SK-N-SH treated with all-trans-retinoic acid at 6 μM for 48 hours (cell line): ENCODE data around the gene FKBP9.

Source experiments
- OSR1 ChIP-seq: fragments of 250-450 bp; sonication (Bioruptor Pico); IDR thresholded peaks from 2 replicates; pipeline ENCODE4 v1.8.0; 2022; ENCODE audit warnings: moderate library complexity, mild to moderate bottlenecking, inconsistent platforms
- RARB ChIP-seq: fragments of 250-450 bp; sonication (Bioruptor Pico); IDR thresholded peaks from 2 replicates; pipeline ENCODE4 v1.8.0; 2021; ENCODE audit warnings: mild to moderate bottlenecking, moderate library complexity

- TF ChIP-seq OSR1 (CRISPR knock-in tag): no peak
- no peak for TF ChIP-seq RARB (CRISPR knock-in tag)
These were observed 83.7 kb downstream of the FKBP9 start for GRCh38 chr7:33040803-33041516.
